ENCODE results near the gene NANOS2. TPM values are rescaled to one million over a fixed set of nuclear protein-coding genes. Genes with fewer than 3 reads are reported as not detected.

NANOS2 gene
- total and polyA plus RNA-seq, 2 of the 13 experiments (the other 11 are each of a cell fraction or from before 2014, with no cell fraction given) = not detected

DNA sequence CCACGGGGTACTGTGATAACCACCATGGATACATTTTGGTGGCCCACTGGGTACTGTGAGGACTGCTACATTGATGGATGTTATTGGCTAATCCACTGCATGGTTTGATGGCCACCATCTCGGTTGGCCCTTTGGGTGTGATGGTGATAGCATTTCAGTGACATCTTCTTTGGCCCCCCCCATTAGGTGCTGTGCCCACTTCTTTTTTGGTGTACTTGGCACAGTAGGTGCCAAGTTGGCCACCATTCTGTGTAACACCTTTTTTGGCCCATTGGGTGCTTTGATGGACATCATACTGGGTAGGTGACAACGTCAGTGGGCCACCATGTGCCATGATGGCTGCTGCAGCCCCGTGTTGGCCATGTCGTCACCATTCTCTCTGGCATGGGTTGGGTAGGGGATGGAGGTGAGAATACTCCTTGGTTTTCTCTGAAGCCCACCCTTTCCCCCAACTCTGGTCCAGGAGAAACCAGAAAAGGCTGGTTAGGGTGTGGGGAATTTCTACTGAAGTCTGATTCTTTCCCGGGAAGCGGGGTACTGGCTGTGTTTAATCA, 41.3 kb downstream of the NANOS2 start (continued):
- TF ChIP-seq, protein P1, sequence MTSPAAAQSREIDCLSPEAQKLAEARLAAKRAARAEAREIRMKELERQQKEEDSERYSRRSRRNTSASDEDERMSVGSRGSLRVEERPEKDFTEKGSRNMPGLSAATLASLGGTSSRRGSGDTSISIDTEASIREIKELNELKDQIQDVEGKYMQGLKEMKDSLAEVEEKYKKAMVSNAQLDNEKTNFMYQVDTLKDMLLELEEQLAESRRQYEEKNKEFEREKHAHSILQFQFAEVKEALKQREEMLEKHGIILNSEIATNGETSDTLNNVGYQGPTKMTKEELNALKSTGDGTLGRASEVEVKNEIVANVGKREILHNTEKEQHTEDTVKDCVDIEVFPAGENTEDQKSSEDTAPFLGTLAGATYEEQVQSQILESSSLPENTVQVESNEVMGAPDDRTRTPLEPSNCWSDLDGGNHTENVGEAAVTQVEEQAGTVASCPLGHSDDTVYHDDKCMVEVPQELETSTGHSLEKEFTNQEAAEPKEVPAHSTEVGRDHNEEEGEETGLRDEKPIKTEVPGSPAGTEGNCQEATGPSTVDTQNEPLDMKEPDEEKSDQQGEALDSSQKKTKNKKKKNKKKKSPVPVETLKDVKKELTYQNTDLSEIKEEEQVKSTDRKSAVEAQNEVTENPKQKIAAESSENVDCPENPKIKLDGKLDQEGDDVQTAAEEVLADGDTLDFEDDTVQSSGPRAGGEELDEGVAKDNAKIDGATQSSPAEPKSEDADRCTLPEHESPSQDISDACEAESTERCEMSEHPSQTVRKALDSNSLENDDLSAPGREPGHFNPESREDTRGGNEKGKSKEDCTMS (CRISPR knock-in tag; conservative IDR thresholded peaks at IDR 0.05) = no peak
- TF ChIP-seq ZNF616 (CRISPR knock-in tag; IDR thresholded peaks at IDR 0.05; ENCODE audit: low read depth) (peak; percentile 42; the same call in 1 of the 2 replicates), SCMH1 (CRISPR knock-in tag; IDR thresholded peaks at IDR 0.05; ENCODE audit: borderline replicate concordance) (no peak), ZNF737 (CRISPR knock-in tag; IDR thresholded peaks at IDR 0.05; ENCODE audit: borderline replicate concordance) (no peak; the same call in 1 of the 2 replicates), HNRNPH1 (optimal IDR thresholded peaks at IDR 0.05; ENCODE audit: low read depth, low read length) (no peak), NPAS2 (CRISPR knock-in tag; IDR thresholded peaks at IDR 0.05; ENCODE audit: borderline replicate concordance) (no peak), ZNF432 (CRISPR knock-in tag; IDR thresholded peaks at IDR 0.05; ENCODE audit: borderline replicate concordance) (no peak), ZNF556 (CRISPR knock-in tag; IDR thresholded peaks at IDR 0.05; ENCODE audit: borderline replicate concordance) (no peak), NFE2L1 (CRISPR knock-in tag; IDR thresholded peaks at IDR 0.05; ENCODE audit: borderline replicate concordance) (no peak), ZNF839 (CRISPR knock-in tag; IDR thresholded peaks at IDR 0.05; ENCODE audit: borderline replicate concordance) (no peak), ZIK1 (CRISPR knock-in tag; IDR thresholded peaks at IDR 0.05; ENCODE audit: borderline replicate concordance, low read depth) (no peak), AGO1 (IDR thresholded peaks at IDR 0.05; ENCODE audit: low read depth, low read length, poor library complexity, severe bottlenecking) (no peak), MBNL3 (CRISPR knock-in tag; conservative IDR thresholded peaks at IDR 0.05) (no peak), ZNF552 (CRISPR knock-in tag; IDR thresholded peaks at IDR 0.05; ENCODE audit: borderline replicate concordance) (no peak)
- TF ChIP-seq, protein P2, sequence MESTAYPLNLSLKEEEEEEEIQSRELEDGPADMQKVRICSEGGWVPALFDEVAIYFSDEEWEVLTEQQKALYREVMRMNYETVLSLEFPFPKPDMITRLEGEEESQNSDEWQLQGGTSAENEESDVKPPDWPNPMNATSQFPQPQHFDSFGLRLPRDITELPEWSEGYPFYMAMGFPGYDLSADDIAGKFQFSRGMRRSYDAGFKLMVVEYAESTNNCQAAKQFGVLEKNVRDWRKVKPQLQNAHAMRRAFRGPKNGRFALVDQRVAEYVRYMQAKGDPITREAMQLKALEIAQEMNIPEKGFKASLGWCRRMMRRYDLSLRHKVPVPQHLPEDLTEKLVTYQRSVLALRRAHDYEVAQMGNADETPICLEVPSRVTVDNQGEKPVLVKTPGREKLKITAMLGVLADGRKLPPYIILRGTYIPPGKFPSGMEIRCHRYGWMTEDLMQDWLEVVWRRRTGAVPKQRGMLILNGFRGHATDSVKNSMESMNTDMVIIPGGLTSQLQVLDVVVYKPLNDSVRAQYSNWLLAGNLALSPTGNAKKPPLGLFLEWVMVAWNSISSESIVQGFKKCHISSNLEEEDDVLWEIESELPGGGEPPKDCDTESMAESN (CRISPR knock-in tag; conservative IDR thresholded peaks at IDR 0.05) = no peak
- TF ChIP-seq, protein P3, sequence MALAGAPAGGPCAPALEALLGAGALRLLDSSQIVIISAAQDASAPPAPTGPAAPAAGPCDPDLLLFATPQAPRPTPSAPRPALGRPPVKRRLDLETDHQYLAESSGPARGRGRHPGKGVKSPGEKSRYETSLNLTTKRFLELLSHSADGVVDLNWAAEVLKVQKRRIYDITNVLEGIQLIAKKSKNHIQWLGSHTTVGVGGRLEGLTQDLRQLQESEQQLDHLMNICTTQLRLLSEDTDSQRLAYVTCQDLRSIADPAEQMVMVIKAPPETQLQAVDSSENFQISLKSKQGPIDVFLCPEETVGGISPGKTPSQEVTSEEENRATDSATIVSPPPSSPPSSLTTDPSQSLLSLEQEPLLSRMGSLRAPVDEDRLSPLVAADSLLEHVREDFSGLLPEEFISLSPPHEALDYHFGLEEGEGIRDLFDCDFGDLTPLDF (CRISPR knock-in tag; IDR thresholded peaks at IDR 0.05) = no peak
- TF ChIP-seq, protein P4, sequence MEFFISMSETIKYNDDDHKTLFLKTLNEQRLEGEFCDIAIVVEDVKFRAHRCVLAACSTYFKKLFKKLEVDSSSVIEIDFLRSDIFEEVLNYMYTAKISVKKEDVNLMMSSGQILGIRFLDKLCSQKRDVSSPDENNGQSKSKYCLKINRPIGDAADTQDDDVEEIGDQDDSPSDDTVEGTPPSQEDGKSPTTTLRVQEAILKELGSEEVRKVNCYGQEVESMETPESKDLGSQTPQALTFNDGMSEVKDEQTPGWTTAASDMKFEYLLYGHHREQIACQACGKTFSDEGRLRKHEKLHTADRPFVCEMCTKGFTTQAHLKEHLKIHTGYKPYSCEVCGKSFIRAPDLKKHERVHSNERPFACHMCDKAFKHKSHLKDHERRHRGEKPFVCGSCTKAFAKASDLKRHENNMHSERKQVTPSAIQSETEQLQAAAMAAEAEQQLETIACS (CRISPR knock-in tag; IDR thresholded peaks at IDR 0.05) = no peak
- TF ChIP-seq, protein P5, sequence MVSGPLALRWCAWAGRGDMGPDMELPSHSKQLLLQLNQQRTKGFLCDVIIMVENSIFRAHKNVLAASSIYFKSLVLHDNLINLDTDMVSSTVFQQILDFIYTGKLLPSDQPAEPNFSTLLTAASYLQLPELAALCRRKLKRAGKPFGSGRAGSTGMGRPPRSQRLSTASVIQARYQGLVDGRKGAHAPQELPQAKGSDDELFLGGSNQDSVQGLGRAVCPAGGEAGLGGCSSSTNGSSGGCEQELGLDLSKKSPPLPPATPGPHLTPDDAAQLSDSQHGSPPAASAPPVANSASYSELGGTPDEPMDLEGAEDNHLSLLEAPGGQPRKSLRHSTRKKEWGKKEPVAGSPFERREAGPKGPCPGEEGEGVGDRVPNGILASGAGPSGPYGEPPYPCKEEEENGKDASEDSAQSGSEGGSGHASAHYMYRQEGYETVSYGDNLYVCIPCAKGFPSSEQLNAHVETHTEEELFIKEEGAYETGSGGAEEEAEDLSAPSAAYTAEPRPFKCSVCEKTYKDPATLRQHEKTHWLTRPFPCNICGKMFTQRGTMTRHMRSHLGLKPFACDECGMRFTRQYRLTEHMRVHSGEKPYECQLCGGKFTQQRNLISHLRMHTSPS (CRISPR knock-in tag; IDR thresholded peaks at IDR 0.05; ENCODE audit: low read depth) = no peak
- TF ChIP-seq, protein P6, sequence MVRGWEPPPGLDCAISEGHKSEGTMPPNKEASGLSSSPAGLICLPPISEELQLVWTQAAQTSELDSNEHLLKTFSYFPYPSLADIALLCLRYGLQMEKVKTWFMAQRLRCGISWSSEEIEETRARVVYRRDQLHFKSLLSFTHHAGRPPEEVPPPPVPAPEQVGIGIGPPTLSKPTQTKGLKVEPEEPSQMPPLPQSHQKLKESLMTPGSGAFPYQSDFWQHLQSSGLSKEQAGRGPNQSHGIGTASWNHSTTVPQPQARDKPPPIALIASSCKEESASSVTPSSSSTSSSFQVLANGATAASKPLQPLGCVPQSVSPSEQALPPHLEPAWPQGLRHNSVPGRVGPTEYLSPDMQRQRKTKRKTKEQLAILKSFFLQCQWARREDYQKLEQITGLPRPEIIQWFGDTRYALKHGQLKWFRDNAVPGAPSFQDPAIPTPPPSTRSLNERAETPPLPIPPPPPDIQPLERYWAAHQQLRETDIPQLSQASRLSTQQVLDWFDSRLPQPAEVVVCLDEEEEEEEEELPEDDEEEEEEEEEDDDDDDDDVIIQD (CRISPR knock-in tag; IDR thresholded peaks at IDR 0.05; ENCODE audit: low read depth) = no peak

Measured in HepG2 (cell line).